Tibial nerve (tissue), 4 donors: ENCODE measurements around the gene RNF207. TPM values are rescaled to one million over a fixed set of nuclear protein-coding genes. Genes with fewer than 3 reads are reported as not detected.

ENCODE experiments used
- DNase-seq, 2 donors: peaks; one replicate each; pipeline ENCODE4 v3.0.0-alpha.2; 2019; ENCODE audit warnings: low spot score in 2 of 2
- H3K27ac ChIP-seq, 4 donors: fragments of 200-600 bp; sonication (generic) in 3 of 4; one replicate each; pipeline ENCODE4 v1.5.1; 2017 to 2019; ENCODE audit warnings: mild to moderate bottlenecking in 1 of 4
- H3K27me3 ChIP-seq, 2 donors: fragments of 200-600 bp; sonication (generic) in 1 of 2; one replicate each; pipeline versions ENCODE4 v1.5.1 to v1.6.0; 2017 to 2019
- H3K36me3 ChIP-seq, 3 donors: fragments of 200-600 bp; sonication (generic); one replicate each; pipeline ENCODE4 v1.5.1; 2018 to 2019
- H3K4me1 ChIP-seq, 4 donors: fragments of 200-600 bp; sonication (generic) in 3 of 4; one replicate each; pipeline ENCODE4 v1.5.1; 2017 to 2019
- H3K4me3 ChIP-seq, 4 donors: fragments of 200-600 bp; sonication (generic) in 3 of 4; one replicate each; pipeline ENCODE4 v1.5.1; 2017 to 2019; ENCODE audit warnings: mild to moderate bottlenecking in 1 of 4, moderate library complexity in 1 of 4
- H3K9me3 ChIP-seq, 4 donors: fragments of 200-600 bp; sonication (generic) in 3 of 4; one replicate each; pipeline ENCODE4 v1.5.1; 2017 to 2019
- CTCF ChIP-seq, 5 experiments: fragments of 200-600 bp in 3 of 5; fragments of 450-650 bp in 2 of 5; sonication (generic) in 3 of 5; IDR thresholded peaks; one replicate each; pipeline ENCODE4 v1.5.1; 2016 to 2019; ENCODE audit warnings: antibody characterized with exemption in 5 of 5, mild to moderate bottlenecking in 3 of 5, moderate library complexity in 2 of 5
- EP300 ChIP-seq, 2 donors: sonication (generic); formaldehyde crosslinking; IDR thresholded peaks; one replicate each; pipeline ENCODE4 v1.6.1; 2017; ENCODE audit warnings: antibody characterized with exemption in 2 of 2, mild to moderate bottlenecking in 1 of 2
- POLR2A ChIP-seq, 2 donors: fragments of 450-650 bp; IDR thresholded peaks; one replicate each; pipeline ENCODE4 v1.6.1; 2017; ENCODE audit warnings: antibody characterized with exemption in 2 of 2, mild to moderate bottlenecking in 2 of 2, moderate library complexity in 2 of 2
- WGBS, 2 donors: methylation state at CpG; one replicate each; pipeline ENCODE4 v1.1.5; 2018; 5-methylcytosine and 5-hydroxymethylcytosine counted together
- total RNA-seq, 4 donors: library from RNA; depleted of rRNA; stranded (reverse); fragments of >200 nt; gene quantifications; one replicate each; pipeline ENCODE4 v1.1.0, GENCODE V29; 2016

The RNF207 gene
- total RNA-seq, 4 donors from 2014 or later = 22.3 to 128 (median 42.3) TPM

- DNase-seq = no peak
- no peaks in the 10 kb centered on the region for H3K27me3 ChIP-seq
- peaks cover 5 to 52% (median 18%) of the 10 kb centered on the region in 4 donors for H3K4me1 ChIP-seq
- 66 to 71% methylated on average over 6 of the region's 6 CpGs for WGBS, 2 donors
- no peak overlapping the region for H3K27ac ChIP-seq
- H3K36me3 ChIP-seq = peaks cover 4 to 47% (median 21%) of the 10 kb centered on the region in 3 donors
- TF ChIP-seq CTCF (IDR thresholded peaks at IDR 0.05) (no peak), POLR2A (IDR thresholded peaks at IDR 0.05) (no peak), EP300 (IDR thresholded peaks at IDR 0.05) (no peak)
- peak overlapping the region; percentile 90 to 100 (median 96) for H3K4me3 ChIP-seq
- H3K9me3 ChIP-seq = no peaks in the 10 kb centered on the region
Measured at GRCh38 chr1:6197746-6198427, 8.0 kb upstream of the RNF207 start.

DNA sequence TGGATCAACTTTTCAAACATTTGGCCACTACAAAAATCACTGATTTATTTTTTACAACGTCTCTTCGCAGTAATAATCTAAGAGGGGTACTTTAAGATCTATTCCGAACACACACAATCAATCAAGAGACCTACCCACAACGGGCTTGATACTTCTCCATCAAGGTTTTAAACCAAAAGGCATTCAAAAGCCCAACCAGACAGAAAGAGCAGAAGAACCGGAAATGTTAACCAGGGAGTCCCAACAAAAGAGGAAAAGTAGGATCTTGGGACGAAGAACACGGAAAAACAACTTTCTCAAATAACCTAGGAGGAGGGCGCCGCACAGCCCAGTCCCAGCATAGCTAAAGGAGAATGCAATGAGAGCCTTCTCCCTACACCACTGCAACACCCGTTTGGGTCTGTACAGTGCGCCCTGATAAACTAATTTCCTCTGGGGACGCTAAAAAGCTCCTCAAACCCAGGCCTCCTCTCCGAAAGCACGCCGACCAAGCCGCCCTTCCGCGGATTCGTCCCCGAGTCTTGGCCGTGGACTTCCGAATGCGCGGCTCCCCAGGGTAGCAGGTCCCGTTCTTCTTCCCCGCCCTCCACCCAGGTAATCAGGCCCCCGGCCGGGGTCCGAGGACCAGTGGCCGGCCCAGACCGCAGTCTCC, 7.1 kb upstream of the RNF207 start:
- Histone ChIP-seq H3K27me3 (no peaks in the 10 kb centered on the region), H3K4me3 (peak overlapping the region; percentile 90 to 100 (median 96)), H3K4me1 (peaks cover 5 to 52% (median 18%) of the 10 kb centered on the region in 4 donors), H3K9me3 (no peaks in the 10 kb centered on the region), H3K36me3 (peaks cover 0 to 38% (median 14%) of the 10 kb centered on the region in 3 donors), H3K27ac (peak overlapping the region; percentile 9 to 89 (median 81))
- WGBS, 2 donors = 0 to 1% methylated on average over 28 to 31 of the region's 31 CpGs
- no peak for DNase-seq
- no peak for TF ChIP-seq POLR2A (IDR thresholded peaks at IDR 0.05)
- TF ChIP-seq EP300 (IDR thresholded peaks at IDR 0.05) = no peak
- no peak for TF ChIP-seq CTCF (IDR thresholded peaks at IDR 0.05)

DNA sequence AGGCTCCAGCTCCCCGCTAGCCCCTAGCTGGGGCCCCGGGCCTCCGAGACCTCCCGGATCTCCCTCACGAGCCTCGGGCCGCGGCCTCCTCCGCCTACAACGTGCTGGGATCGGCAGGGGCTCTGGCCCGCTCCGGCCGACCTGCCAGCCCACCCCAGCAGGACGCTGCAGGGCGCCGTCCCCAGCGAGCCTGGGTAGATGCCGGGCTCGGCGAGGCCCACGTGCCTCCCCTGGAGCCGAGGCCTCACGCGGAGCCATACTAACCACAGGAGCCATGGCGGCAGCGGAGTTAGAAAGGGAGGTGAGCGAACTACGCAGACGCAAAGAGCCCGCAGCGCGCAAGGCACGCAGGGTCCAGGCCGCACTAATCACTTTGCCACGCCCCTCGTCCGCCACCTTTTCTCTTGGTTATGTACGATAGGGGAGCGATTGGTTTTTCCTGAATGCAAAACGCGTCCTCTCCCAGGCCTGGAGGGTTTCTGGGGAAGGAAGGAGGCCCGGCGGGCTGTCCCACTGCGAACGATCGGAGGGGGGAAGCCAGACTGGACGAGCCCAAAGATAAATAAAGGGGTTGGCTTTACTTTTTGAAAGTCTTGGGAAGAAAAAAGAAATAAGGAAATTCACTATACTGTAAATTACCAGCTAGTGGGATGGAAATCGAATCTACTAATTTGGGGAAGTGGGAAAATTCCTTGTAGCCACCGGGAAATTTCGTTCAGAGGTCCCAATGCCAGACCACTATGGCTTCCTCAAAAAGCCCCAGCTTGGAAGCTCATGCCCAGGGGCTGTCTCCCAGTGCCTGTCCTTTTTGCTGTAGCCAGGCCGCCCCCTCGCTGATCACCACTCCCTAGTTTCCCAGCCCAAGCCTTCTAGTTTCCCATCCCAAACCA, 6.4 kb upstream of the RNF207 start, which contains the start of gene RPL22:
TSS of gene RPL22 (minus strand) at position 298 of the 890 bp plus-strand sequence. CDS start at position 276, 22 bp downstream.
- Histone ChIP-seq H3K36me3 (peaks cover 0 to 30% (median 6%) of the 10 kb centered on the region in 3 donors), H3K4me3 (peak within 1 kb of the TSS; percentile 90 to 100 (median 96)), H3K27me3 (no peaks in the 10 kb centered on the region), H3K4me1 (peaks cover 5 to 47% (median 18%) of the 10 kb centered on the region in 4 donors), H3K27ac (peak within 1 kb of the TSS; percentile 55 to 89 (median 86)), H3K9me3 (no peaks in the 10 kb centered on the region)
- peak; percentile 85 to 97 for TF ChIP-seq EP300 (IDR thresholded peaks at IDR 0.05)
- TF ChIP-seq CTCF (IDR thresholded peaks at IDR 0.05) = peak in 2 of 5 experiments; percentile 32 to 71
- peak in 1 of 2 donors; percentile 68 for TF ChIP-seq POLR2A (IDR thresholded peaks at IDR 0.05)
- 1% methylated on average over 33 to 35 of the region's 53 CpGs for WGBS, 2 donors
- DNase-seq = peak; percentile 96 to 98

GRCh38 chr1:6200188-6200809, 5.6 kb upstream of the RNF207 start:
- Histone ChIP-seq H3K4me1 (peaks cover 5 to 53% (median 23%) of the 10 kb centered on the region in 4 donors), H3K36me3 (peaks cover 0 to 23% (median 0%) of the 10 kb centered on the region in 3 donors), H3K27me3 (peaks cover 0 to 2% of the 10 kb centered on the region in 2 donors), H3K4me3 (peak overlapping the region; percentile 37 to 98 (median 92)), H3K27ac (peak overlapping the region; percentile 55 to 89 (median 82)), H3K9me3 (no peaks in the 10 kb centered on the region)
- TF ChIP-seq EP300 (IDR thresholded peaks at IDR 0.05) (no peak), POLR2A (IDR thresholded peaks at IDR 0.05) (no peak), CTCF (IDR thresholded peaks at IDR 0.05) (no peak)
- DNase-seq = no peak
- 58 to 65% methylated on average over 10 of the region's 10 CpGs for WGBS, 2 donors
